ENCODE results near the gene HPCAL1. TPM values are rescaled to one million over a fixed set of nuclear protein-coding genes. Genes with fewer than 3 reads are reported as not detected.

The HPCAL1 gene
- total and polyA plus RNA-seq, 2 donors (not counting 1 experiment from before 2014, with no cell fraction given) = 60.3 to 65.1 TPM

GRCh38 chr2:10432311-10433181 lies 129.8 kb downstream of the HPCAL1 start:
- Mint-ChIP-seq H3K27me3 (no peaks in the 10 kb centered on the region), H3K4me3 (peak overlapping the region; percentile 77), H3K4me1 (peaks cover 19% of the 10 kb centered on the region), H3K27ac (peak overlapping the region; percentile 53), H3K9me3 (ENCODE audit: insufficient read depth) (no peaks in the 10 kb centered on the region)
- peaks cover 12 to 18% of the 10 kb centered on the region in 2 donors for H3K4me1 ChIP-seq (ENCODE audit: control insufficient read depth in 2 of 2, insufficient read depth in 2 of 2, low read length in 2 of 2)
- 18% methylated on average over 37 of the region's 49 CpGs for WGBS (ENCODE audit: insufficient coverage)
- CTCF ChIA-PET = interaction anchor here (0.7 to 11.0 kb wide), 8 partner anchors 13 to 359 kb away, joined by 3 to 220 read pairs (median 65); partner anchors contain the start of gene CYS1
- no peaks in the 10 kb centered on the region for H3K79me2 ChIP-seq (ENCODE audit: control insufficient read depth, insufficient read depth, low read length)
- peaks cover 0 to 1% of the 10 kb centered on the region in 2 experiments for H3K36me3 ChIP-seq (replicated peaks in 1 of 2; ENCODE audit: control extremely low read depth in 1 of 2, control insufficient read depth in 1 of 2, extremely low read depth in 1 of 2, insufficient read depth in 2 of 2, low read length in 1 of 2)
- H3K4me2 ChIP-seq (replicated peaks; ENCODE audit: low read depth, low read length, poor library complexity, severe bottlenecking) = peak overlapping the region; percentile 85
- H3K4me3 ChIP-seq (ENCODE audit: control extremely low read depth in 1 of 5, extremely low read depth in 1 of 5, insufficient read depth in 1 of 5, low read depth in 2 of 5, low read length in 4 of 5) = peak overlapping the region in 4 of 5 experiments; percentile 29 to 65 (median 60)
- peak overlapping the region; percentile 71 for H3K9ac ChIP-seq (ENCODE audit: low read length)
- intact Hi-C loops (cut with micrococcal nuclease) = loop anchor here (1.0 kb wide), 1 partner anchor 22 kb away; no protein-coding TSS in a partner anchor
- TF ChIP-seq EZH2 (IDR thresholded peaks at IDR 0.05; ENCODE audit: borderline replicate concordance, insufficient read depth, low read depth, low read length, poor library complexity, severe bottlenecking) = no peak
- peak overlapping the region; percentile 76 for H2AFZ ChIP-seq (ENCODE audit: insufficient read depth, low read depth, low read length, poor library complexity, severe bottlenecking)
- H3K27ac ChIP-seq (ENCODE audit: low read length in 2 of 2) = peak overlapping the region in 1 of 2 donors; percentile 61
- ATAC-seq (ENCODE audit: low read depth) = peak; percentile 31
- H4K20me1 ChIP-seq (ENCODE audit: control insufficient read depth, insufficient read depth, low read length, poor library complexity, severe bottlenecking) = no peaks in the 10 kb centered on the region
- POLR2A ChIA-PET = interaction anchor here (0.6 to 1.6 kb wide), 6 partner anchors 16 to 309 kb away, joined by 3 to 7 read pairs (median 3); partner anchors contain the start of genes HPCAL1 and ODC1
- peaks cover 0 to 4% (median 0%) of the 10 kb centered on the region in 4 experiments for H3K27me3 ChIP-seq (replicated peaks in 1 of 4; ENCODE audit: control extremely low read depth in 1 of 4, control insufficient read depth in 3 of 4, insufficient read depth in 4 of 4, low read length in 3 of 4)
- H3K9me3 ChIP-seq (ENCODE audit: control extremely low read depth in 1 of 3, control insufficient read depth in 2 of 3, insufficient read depth in 1 of 3, low read length in 2 of 3) = no peaks in the 10 kb centered on the region
- DNase-seq = peak; percentile 38

- H3K27ac Mint-ChIP-seq = peak overlapping the region; percentile 0
- Histone ChIP-seq H3K9me3 (ENCODE audit: control extremely low read depth in 1 of 3, control insufficient read depth in 2 of 3, insufficient read depth in 1 of 3, low read length in 2 of 3) (no peaks in the 10 kb centered on the region), H3K9ac (ENCODE audit: low read length) (no peak overlapping the region), H3K4me2 (replicated peaks; ENCODE audit: low read depth, low read length, poor library complexity, severe bottlenecking) (peak overlapping the region; percentile 85), H3K27me3 (replicated peaks in 1 of 4; ENCODE audit: control extremely low read depth in 1 of 4, control insufficient read depth in 3 of 4, insufficient read depth in 4 of 4, low read length in 3 of 4) (peaks cover 0 to 4% (median 0%) of the 10 kb centered on the region in 4 experiments), H3K27ac (ENCODE audit: low read length in 2 of 2) (no peak overlapping the region), H3K79me2 (ENCODE audit: control insufficient read depth, insufficient read depth, low read length) (no peaks in the 10 kb centered on the region), H3K4me1 (ENCODE audit: control insufficient read depth in 2 of 2, insufficient read depth in 2 of 2, low read length in 2 of 2) (peaks cover 12 to 18% of the 10 kb centered on the region in 2 donors), H2AFZ (ENCODE audit: insufficient read depth, low read depth, low read length, poor library complexity, severe bottlenecking) (no peak overlapping the region), H3K4me3 (ENCODE audit: control extremely low read depth in 1 of 5, extremely low read depth in 1 of 5, insufficient read depth in 1 of 5, low read depth in 2 of 5, low read length in 4 of 5) (no peak overlapping the region), H4K20me1 (ENCODE audit: control insufficient read depth, insufficient read depth, low read length, poor library complexity, severe bottlenecking) (no peaks in the 10 kb centered on the region), H3K36me3 (replicated peaks in 1 of 2; ENCODE audit: control extremely low read depth in 1 of 2, control insufficient read depth in 1 of 2, extremely low read depth in 1 of 2, insufficient read depth in 2 of 2, low read length in 1 of 2) (peaks cover 0 to 1% of the 10 kb centered on the region in 2 experiments)
- no peak for TF ChIP-seq EZH2 (IDR thresholded peaks at IDR 0.05; ENCODE audit: borderline replicate concordance, insufficient read depth, low read depth, low read length, poor library complexity, severe bottlenecking)
- TF ChIP-seq CTCF (IDR thresholded peaks at IDR 0.05) = no peak
- H3K9me3 Mint-ChIP-seq (ENCODE audit: insufficient read depth) = no peaks in the 10 kb centered on the region
- ChIA-PET CTCF (interaction anchor here (0.7 to 11.0 kb wide), 13 partner anchors 12 to 449 kb away, joined by 3 to 220 read pairs (median 32); partner anchors contain the start of genes CYS1, ODC1 and RRM2), POLR2A (interaction anchor here (0.7 to 1.6 kb wide), 4 partner anchors 15 to 130 kb away, joined by 3 to 7 read pairs (median 5); partner anchors contain the start of genes HPCAL1 and ODC1)
- H3K4me1 Mint-ChIP-seq = peaks cover 19% of the 10 kb centered on the region
- 96% methylated on average over 10 of the region's 10 CpGs for WGBS (ENCODE audit: insufficient coverage)
- ATAC-seq (ENCODE audit: low read depth) (no peak), DNase-seq (no peak)
- H3K4me3 Mint-ChIP-seq = peak overlapping the region; percentile 14
- intact Hi-C loops (cut with micrococcal nuclease) = no loop called here
- no peaks in the 10 kb centered on the region for H3K27me3 Mint-ChIP-seq
These were observed 130.7 kb downstream of the HPCAL1 start for GRCh38 chr2:10433264-10433946.
